Lower leg skin (tissue), 3 donors: Measurements from ENCODE around the gene GPR39.

Source experiments
- CTCF ChIP-seq, 3 donors: fragments of 450-650 bp; IDR thresholded peaks; one replicate each; pipeline ENCODE4 v1.5.1; 2016; ENCODE audit warnings: antibody characterized with exemption in 3 of 3, mild to moderate bottlenecking in 3 of 3, moderate library complexity in 2 of 3
- POLR2A ChIP-seq, 2 donors: fragments of 450-650 bp; IDR thresholded peaks; one replicate each; pipeline ENCODE4 v1.6.1; 2016 to 2017; ENCODE audit warnings: antibody characterized with exemption in 2 of 2, mild to moderate bottlenecking in 1 of 2, moderate library complexity in 1 of 2

- TF ChIP-seq CTCF (IDR thresholded peaks at IDR 0.05): no peak
- no peak for TF ChIP-seq POLR2A (IDR thresholded peaks at IDR 0.05)
Observed at GRCh38 chr2:132627536-132627935, 210.9 kb downstream of the GPR39 start.
